ENCODE results near the gene KMT5C. TPM values are rescaled to one million over a fixed set of nuclear protein-coding genes. Genes with fewer than 3 reads are reported as not detected.

Gene KMT5C
- total RNA-seq (2014; rRNA removed; shearing (Covaris generic)): 34.3 and 43.2 TPM in 2 replicates
- polyA plus RNA-seq (2016; fragmentation: Nextera tagmentation; extraction: Ambion mirVana): 12.9 and 14.2 TPM in 2 replicates
- long read RNA-seq: 0 reads

DNA sequence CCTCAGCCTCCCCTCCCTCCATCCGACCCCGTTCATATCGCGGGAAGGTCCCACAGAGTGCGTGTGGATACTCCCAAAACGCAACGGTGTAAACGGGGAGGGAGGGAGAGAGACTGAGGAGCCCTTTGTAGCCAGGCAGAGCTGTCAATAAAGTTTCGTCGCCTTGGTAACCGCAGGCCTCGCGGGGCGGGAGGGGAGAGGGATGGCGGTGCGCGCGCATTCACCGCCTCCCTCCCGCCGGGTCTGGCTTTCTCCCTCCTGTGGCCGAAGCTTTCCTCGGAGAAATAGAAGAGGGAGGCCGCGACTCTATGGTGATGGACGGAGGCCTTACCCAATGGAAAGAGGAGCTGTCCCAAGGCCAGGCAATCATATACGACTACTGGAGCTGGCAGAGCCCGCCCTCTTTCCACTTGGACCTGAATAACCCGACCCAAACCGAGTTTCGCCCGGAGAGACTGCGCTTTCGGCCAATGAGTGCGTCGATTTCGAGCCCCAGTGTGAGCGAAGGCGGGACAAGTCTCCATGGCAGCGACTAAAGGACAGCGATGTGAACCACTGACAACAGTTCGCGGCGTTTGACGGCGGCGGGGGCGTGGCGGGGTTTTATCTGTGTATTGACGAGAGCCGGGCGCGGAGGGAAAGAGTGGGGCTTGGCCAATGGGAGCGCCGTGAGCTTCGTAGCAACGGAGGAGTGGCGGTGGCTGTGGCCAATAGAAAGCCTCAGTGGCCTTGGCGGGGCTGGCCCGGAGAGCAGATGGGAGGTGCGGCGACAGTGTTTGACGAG, at the start of gene KMT5C:
Gene KMT5C (plus strand): TSS at position 772 of the 784 bp plus-strand sequence. CDS start 2,061 bp downstream, outside the sequence.
- H3K4me3 Mint-ChIP-seq: peak within 1 kb of the TSS; percentile 90
- H3K4me1 Mint-ChIP-seq: peaks cover 12% of the 10 kb centered on the region; the same call in 2 of the 3 replicates
- no peaks in the 10 kb centered on the region; the same call in 1 of the 2 replicates for H3K9me2 ChIP-seq (ENCODE audit: insufficient read depth)
- peak within 1 kb of the TSS; percentile 70; the same call in 1 of the 2 replicates for H2AFZ ChIP-seq
- H3K4me3 ChIP-seq: peak within 1 kb of the TSS; percentile 84
- peaks cover 10% of the 10 kb centered on the region for H3K27me3 Mint-ChIP-seq (ENCODE audit: insufficient read depth, low read depth, poor library complexity)
- no peaks in the 10 kb centered on the region for H3K27me3 ChIP-seq (ENCODE audit: insufficient read depth)
- H3K4me2 ChIP-seq: peak within 1 kb of the TSS; percentile 96
- H3K79me2 ChIP-seq (replicated peaks; ENCODE audit: insufficient read depth): no peaks in the 10 kb centered on the region
- peaks cover 12% of the 10 kb centered on the region; the same call in 1 of the 2 replicates for H3K4me1 ChIP-seq (ENCODE audit: insufficient read depth)
- peak within 1 kb of the TSS; percentile 99 for H3K27ac Mint-ChIP-seq
- H3K9me3 Mint-ChIP-seq: peaks cover 2% of the 10 kb centered on the region; the same call in 1 of the 3 replicates
- DNase-seq (ENCODE audit: low spot score) (peak; percentile 100), ATAC-seq (peak; percentile 81)
- H3K36me3 Mint-ChIP-seq (ENCODE audit: low read depth): peaks cover 24% of the 10 kb centered on the region
- 0 out of 2 replicates have a peak, but pooled peaks cover 3% of the 10 kb centered on the region for H4K20me1 ChIP-seq (replicated peaks; ENCODE audit: insufficient read depth)
- peak; percentile 68 for TF ChIP-seq POLR2AphosphoS5 (IDR thresholded peaks at IDR 0.05; ENCODE audit: low read depth)
- TF ChIP-seq JUNB (IDR thresholded peaks at IDR 0.05; ENCODE audit: unreplicated experiment): no peak
- no peak for TF ChIP-seq EZH2 (IDR thresholded peaks at IDR 0.05; ENCODE audit: low read depth, unreplicated experiment)
- peak; percentile 94 for TF ChIP-seq CREB1 (CRISPR knock-in tag; IDR thresholded peaks at IDR 0.05; ENCODE audit: low read depth)
- peak within 1 kb of the TSS; percentile 98 for H3K27ac ChIP-seq (ENCODE audit: low read depth)
- H3F3A ChIP-seq (replicated peaks; ENCODE audit: low read depth): no peaks in the 10 kb centered on the region; the same call in 1 of the 2 replicates
- no peaks in the 10 kb centered on the region; the same call in 1 of the 2 replicates for H3K36me3 ChIP-seq (ENCODE audit: insufficient read depth)

DNA sequence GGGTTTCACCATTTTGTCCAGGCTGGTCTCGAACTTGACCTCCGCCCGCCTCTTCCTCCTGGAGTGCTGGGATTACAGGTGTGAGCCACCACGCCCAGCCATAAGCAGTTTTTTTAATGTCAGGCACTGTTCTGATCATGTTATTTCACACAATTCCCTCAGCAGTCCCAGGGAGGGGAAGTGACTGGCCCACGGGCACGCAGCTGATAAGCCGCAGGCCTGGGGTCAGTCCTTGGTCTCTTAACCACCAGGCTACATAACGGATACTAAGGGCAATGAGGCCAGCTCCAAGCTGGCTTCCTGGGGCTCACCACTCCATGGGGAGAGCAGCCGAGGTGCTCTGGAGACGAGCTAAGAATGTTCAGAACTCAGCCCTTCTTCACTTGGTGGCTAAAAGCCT, 42.4 kb upstream of the KMT5C start:
- no peak overlapping the region for H3K4me2 ChIP-seq
- no peak overlapping the region for H3K27ac Mint-ChIP-seq
- no peaks in the 10 kb centered on the region; the same call in 2 of the 3 replicates for H3K9me3 Mint-ChIP-seq
- no peak overlapping the region for H2AFZ ChIP-seq
- no peaks in the 10 kb centered on the region for H3K27me3 ChIP-seq (ENCODE audit: insufficient read depth)
- ATAC-seq (no peak), DNase-seq (ENCODE audit: low spot score) (no peak)
- H3K36me3 Mint-ChIP-seq (ENCODE audit: low read depth): peaks cover 44% of the 10 kb centered on the region
- peaks cover 17% of the 10 kb centered on the region; the same call in 2 of the 3 replicates for H3K4me1 Mint-ChIP-seq
- H3K27ac ChIP-seq (ENCODE audit: low read depth): no peak overlapping the region
- no peaks in the 10 kb centered on the region; the same call in 1 of the 2 replicates for H4K20me1 ChIP-seq (replicated peaks; ENCODE audit: insufficient read depth)
- H3K27me3 Mint-ChIP-seq (ENCODE audit: insufficient read depth, low read depth, poor library complexity): peaks cover 14% of the 10 kb centered on the region
- peaks cover 16% of the 10 kb centered on the region for H3K36me3 ChIP-seq (ENCODE audit: insufficient read depth)
- peaks cover 5% of the 10 kb centered on the region; the same call in 1 of the 2 replicates for H3K4me1 ChIP-seq (ENCODE audit: insufficient read depth)
- H3F3A ChIP-seq (replicated peaks; ENCODE audit: low read depth): peaks cover 9% of the 10 kb centered on the region; the same call in 1 of the 2 replicates
- no peaks in the 10 kb centered on the region for H3K79me2 ChIP-seq (replicated peaks; ENCODE audit: insufficient read depth)
- no peak overlapping the region for H3K4me3 ChIP-seq
- H3K9me2 ChIP-seq (ENCODE audit: insufficient read depth): no peaks in the 10 kb centered on the region
- H3K4me3 Mint-ChIP-seq: no peak overlapping the region
- TF ChIP-seq ZNF331 (CRISPR knock-in tag; IDR thresholded peaks at IDR 0.05; ENCODE audit: low read depth): no peak
- TF ChIP-seq, protein P1, sequence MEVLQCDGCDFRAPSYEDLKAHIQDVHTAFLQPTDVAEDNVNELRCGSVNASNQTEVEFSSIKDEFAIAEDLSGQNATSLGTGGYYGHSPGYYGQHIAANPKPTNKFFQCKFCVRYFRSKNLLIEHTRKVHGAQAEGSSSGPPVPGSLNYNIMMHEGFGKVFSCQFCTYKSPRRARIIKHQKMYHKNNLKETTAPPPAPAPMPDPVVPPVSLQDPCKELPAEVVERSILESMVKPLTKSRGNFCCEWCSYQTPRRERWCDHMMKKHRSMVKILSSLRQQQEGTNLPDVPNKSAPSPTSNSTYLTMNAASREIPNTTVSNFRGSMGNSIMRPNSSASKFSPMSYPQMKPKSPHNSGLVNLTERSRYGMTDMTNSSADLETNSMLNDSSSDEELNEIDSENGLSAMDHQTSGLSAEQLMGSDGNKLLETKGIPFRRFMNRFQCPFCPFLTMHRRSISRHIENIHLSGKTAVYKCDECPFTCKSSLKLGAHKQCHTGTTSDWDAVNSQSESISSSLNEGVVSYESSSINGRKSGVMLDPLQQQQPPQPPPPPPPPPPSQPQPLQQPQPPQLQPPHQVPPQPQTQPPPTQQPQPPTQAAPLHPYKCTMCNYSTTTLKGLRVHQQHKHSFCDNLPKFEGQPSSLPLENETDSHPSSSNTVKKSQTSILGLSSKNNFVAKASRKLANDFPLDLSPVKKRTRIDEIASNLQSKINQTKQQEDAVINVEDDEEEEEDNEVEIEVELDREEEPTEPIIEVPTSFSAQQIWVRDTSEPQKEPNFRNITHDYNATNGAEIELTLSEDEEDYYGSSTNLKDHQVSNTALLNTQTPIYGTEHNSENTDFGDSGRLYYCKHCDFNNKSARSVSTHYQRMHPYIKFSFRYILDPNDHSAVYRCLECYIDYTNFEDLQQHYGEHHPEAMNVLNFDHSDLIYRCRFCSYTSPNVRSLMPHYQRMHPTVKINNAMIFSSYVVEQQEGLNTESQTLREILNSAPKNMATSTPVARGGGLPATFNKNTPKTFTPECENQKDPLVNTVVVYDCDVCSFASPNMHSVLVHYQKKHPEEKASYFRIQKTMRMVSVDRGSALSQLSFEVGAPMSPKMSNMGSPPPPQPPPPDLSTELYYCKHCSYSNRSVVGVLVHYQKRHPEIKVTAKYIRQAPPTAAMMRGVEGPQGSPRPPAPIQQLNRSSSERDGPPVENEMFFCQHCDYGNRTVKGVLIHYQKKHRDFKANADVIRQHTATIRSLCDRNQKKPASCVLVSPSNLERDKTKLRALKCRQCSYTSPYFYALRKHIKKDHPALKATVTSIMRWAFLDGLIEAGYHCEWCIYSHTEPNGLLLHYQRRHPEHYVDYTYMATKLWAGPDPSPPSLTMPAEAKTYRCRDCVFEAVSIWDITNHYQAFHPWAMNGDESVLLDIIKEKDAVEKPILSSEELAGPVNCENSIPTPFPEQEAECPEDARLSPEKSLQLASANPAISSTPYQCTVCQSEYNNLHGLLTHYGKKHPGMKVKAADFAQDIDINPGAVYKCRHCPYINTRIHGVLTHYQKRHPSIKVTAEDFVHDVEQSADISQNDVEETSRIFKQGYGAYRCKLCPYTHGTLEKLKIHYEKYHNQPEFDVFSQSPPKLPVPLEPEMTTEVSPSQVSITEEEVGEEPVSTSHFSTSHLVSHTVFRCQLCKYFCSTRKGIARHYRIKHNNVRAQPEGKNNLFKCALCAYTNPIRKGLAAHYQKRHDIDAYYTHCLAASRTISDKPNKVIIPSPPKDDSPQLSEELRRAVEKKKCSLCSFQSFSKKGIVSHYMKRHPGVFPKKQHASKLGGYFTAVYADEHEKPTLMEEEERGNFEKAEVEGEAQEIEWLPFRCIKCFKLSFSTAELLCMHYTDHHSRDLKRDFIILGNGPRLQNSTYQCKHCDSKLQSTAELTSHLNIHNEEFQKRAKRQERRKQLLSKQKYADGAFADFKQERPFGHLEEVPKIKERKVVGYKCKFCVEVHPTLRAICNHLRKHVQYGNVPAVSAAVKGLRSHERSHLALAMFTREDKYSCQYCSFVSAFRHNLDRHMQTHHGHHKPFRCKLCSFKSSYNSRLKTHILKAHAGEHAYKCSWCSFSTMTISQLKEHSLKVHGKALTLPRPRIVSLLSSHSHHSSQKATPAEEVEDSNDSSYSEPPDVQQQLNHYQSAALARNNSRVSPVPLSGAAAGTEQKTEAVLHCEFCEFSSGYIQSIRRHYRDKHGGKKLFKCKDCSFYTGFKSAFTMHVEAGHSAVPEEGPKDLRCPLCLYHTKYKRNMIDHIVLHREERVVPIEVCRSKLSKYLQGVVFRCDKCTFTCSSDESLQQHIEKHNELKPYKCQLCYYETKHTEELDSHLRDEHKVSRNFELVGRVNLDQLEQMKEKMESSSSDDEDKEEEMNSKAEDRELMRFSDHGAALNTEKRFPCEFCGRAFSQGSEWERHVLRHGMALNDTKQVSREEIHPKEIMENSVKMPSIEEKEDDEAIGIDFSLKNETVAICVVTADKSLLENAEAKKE (CRISPR knock-in tag; IDR thresholded peaks at IDR 0.05): no peak
- no peak for TF ChIP-seq JUNB (IDR thresholded peaks at IDR 0.05; ENCODE audit: unreplicated experiment)
- no peak for TF ChIP-seq EZH2 (IDR thresholded peaks at IDR 0.05; ENCODE audit: low read depth, unreplicated experiment)
- TF ChIP-seq NANOG (IDR thresholded peaks at IDR 0.05; ENCODE audit: borderline replicate concordance): no peak
- no peak for TF ChIP-seq STAT1 (IDR thresholded peaks at IDR 0.05; ENCODE audit: unreplicated experiment)
- TF ChIP-seq, protein P2, sequence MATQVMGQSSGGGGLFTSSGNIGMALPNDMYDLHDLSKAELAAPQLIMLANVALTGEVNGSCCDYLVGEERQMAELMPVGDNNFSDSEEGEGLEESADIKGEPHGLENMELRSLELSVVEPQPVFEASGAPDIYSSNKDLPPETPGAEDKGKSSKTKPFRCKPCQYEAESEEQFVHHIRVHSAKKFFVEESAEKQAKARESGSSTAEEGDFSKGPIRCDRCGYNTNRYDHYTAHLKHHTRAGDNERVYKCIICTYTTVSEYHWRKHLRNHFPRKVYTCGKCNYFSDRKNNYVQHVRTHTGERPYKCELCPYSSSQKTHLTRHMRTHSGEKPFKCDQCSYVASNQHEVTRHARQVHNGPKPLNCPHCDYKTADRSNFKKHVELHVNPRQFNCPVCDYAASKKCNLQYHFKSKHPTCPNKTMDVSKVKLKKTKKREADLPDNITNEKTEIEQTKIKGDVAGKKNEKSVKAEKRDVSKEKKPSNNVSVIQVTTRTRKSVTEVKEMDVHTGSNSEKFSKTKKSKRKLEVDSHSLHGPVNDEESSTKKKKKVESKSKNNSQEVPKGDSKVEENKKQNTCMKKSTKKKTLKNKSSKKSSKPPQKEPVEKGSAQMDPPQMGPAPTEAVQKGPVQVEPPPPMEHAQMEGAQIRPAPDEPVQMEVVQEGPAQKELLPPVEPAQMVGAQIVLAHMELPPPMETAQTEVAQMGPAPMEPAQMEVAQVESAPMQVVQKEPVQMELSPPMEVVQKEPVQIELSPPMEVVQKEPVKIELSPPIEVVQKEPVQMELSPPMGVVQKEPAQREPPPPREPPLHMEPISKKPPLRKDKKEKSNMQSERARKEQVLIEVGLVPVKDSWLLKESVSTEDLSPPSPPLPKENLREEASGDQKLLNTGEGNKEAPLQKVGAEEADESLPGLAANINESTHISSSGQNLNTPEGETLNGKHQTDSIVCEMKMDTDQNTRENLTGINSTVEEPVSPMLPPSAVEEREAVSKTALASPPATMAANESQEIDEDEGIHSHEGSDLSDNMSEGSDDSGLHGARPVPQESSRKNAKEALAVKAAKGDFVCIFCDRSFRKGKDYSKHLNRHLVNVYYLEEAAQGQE (IDR thresholded peaks at IDR 0.05; ENCODE audit: unreplicated experiment): no peak
- no peak for TF ChIP-seq ZNF114 (CRISPR knock-in tag; IDR thresholded peaks at IDR 0.05)

All from GM23338 (cell line).